Chondrocyte (in vitro differentiated cells): ENCODE measurements around the gene GAS2L1. TPM values are rescaled to one million over a fixed set of nuclear protein-coding genes. Genes with fewer than 3 reads are reported as not detected.
"Not testable (repeated sequence)": the region's sequence is repeated elsewhere in the genome, so short reads cannot be mapped to it uniquely, and the experiment has no call there.

Source experiments
- DNase-seq: peaks from one replicate; pipeline ENCODE4 v3.0.0; 2021; ENCODE audit warnings: mixed read lengths, low spot score
- H3K27ac Mint-ChIP-seq: one replicate; pipeline ENCODE4 v1.8.0; 2021; ENCODE audit warnings: mild to moderate bottlenecking, moderate library complexity, mixed read lengths; ENCODE audit not compliant: unreplicated experiment
- H3K27me3 Mint-ChIP-seq: 2 replicates; pipeline ENCODE4 v1.8.0; 2021; ENCODE audit warnings: low read depth, mixed read lengths
- H3K36me3 Mint-ChIP-seq: 2 replicates; pipeline ENCODE4 v1.8.0; 2021; ENCODE audit warnings: low read depth, mixed read lengths
- H3K4me1 Mint-ChIP-seq: 2 replicates; pipeline ENCODE4 v1.8.0; 2021; ENCODE audit warnings: low read depth, mild to moderate bottlenecking, mixed read lengths
- H3K4me3 Mint-ChIP-seq: one replicate; pipeline ENCODE4 v1.8.0; 2021; ENCODE audit warnings: mild to moderate bottlenecking, moderate library complexity, mixed read lengths; ENCODE audit not compliant: unreplicated experiment
- H3K9me3 Mint-ChIP-seq: 2 replicates; pipeline ENCODE4 v1.8.0; 2021; ENCODE audit warnings: low read depth, mixed read lengths
- CTCF ChIP-seq: fragments of 200-600 bp; sonication (generic); IDR thresholded peaks from 2 replicates; pipeline ENCODE4 v1.5.0; 2021; ENCODE audit warnings: antibody characterized with exemption, mild to moderate bottlenecking, moderate library complexity
- total RNA-seq: library from RNA; stranded (reverse); gene quantifications from 3 replicates; pipeline ENCODE4 v1.2.1, GENCODE V29; 2021

GAS2L1 gene
- total RNA-seq, 1 donor from 2014 or later = 34.5 TPM

GRCh38 chr22:29351891-29352290 is 45.4 kb downstream of the GAS2L1 start:
- DNase-seq = no peak
- Mint-ChIP-seq H3K27me3 (no peaks in the 10 kb centered on the region), H3K36me3 (peaks cover 33% of the 10 kb centered on the region), H3K4me1 (no peaks in the 10 kb centered on the region), H3K27ac (no peak overlapping the region), H3K4me3 (no peak overlapping the region), H3K9me3 (no peaks in the 10 kb centered on the region)
- TF ChIP-seq CTCF = no peak

- H3K27ac Mint-ChIP-seq = no peak overlapping the region
- no peaks in the 10 kb centered on the region for H3K9me3 Mint-ChIP-seq
- H3K4me3 Mint-ChIP-seq = no peak overlapping the region
- no peak for DNase-seq
- H3K27me3 Mint-ChIP-seq = no peaks in the 10 kb centered on the region
- no peaks in the 10 kb centered on the region for H3K4me1 Mint-ChIP-seq
- TF ChIP-seq CTCF = no peak
- H3K36me3 Mint-ChIP-seq = peaks cover 33% of the 10 kb centered on the region
Observed at GRCh38 chr22:29352778-29353177, 46.3 kb downstream of the GAS2L1 start.

GRCh38 chr22:29353286-29353685 is 46.8 kb downstream of the GAS2L1 start:
- no peak for TF ChIP-seq CTCF
- no peak overlapping the region for H3K4me3 Mint-ChIP-seq
- no peaks in the 10 kb centered on the region for H3K27me3 Mint-ChIP-seq
- no peak overlapping the region for H3K27ac Mint-ChIP-seq
- H3K9me3 Mint-ChIP-seq = no peaks in the 10 kb centered on the region
- H3K36me3 Mint-ChIP-seq = peaks cover 35% of the 10 kb centered on the region
- no peak for DNase-seq
- H3K4me1 Mint-ChIP-seq = no peaks in the 10 kb centered on the region

- Mint-ChIP-seq H3K4me3 (no peak overlapping the region), H3K36me3 (peaks cover 33% of the 10 kb centered on the region), H3K27ac (no peak overlapping the region), H3K9me3 (no peaks in the 10 kb centered on the region), H3K27me3 (no peaks in the 10 kb centered on the region), H3K4me1 (no peaks in the 10 kb centered on the region)
- DNase-seq = no peak
- no peak for TF ChIP-seq CTCF
Observed at GRCh38 chr22:29353860-29354259, 47.4 kb downstream of the GAS2L1 start.

GRCh38 chr22:29357193-29357890 is 50.9 kb downstream of the GAS2L1 start:
- H3K27ac Mint-ChIP-seq, H3K9me3 Mint-ChIP-seq, H3K4me1 Mint-ChIP-seq, H3K4me3 Mint-ChIP-seq, DNase-seq, H3K27me3 Mint-ChIP-seq: not testable (repeated sequence)
- H3K36me3 Mint-ChIP-seq = peaks cover 13% of the 10 kb centered on the region

GRCh38 chr22:29359469-29359868 is 53.0 kb downstream of the GAS2L1 start:
- peak; percentile 82 for TF ChIP-seq CTCF
- Mint-ChIP-seq H3K9me3 (no peaks in the 10 kb centered on the region), H3K27ac (no peak overlapping the region), H3K36me3 (peaks cover 7% of the 10 kb centered on the region), H3K27me3 (no peaks in the 10 kb centered on the region), H3K4me1 (no peaks in the 10 kb centered on the region), H3K4me3 (no peak overlapping the region)
- DNase-seq = no peak
